Panc1 (cell line): ENCODE data around the gene FBXW7. TPM values are rescaled to one million over a fixed set of nuclear protein-coding genes. Genes with fewer than 3 reads are reported as not detected.

Experiments used
- ATAC-seq: fragments of 200-7000 bp; cut with Tn5 transposase; 2 replicates; pipeline ENCODE4 v1.9.1; 2020; ENCODE audit warnings: mild to moderate bottlenecking, moderate library complexity
- BruUV-seq: library from RNA; stranded (reverse); fragments of 400-500 nt; replicated peaks from 2 replicates; lab custom pipeline; 2021; lab: Mats Ljungman, UMichigan
- CTCF ChIA-PET: fragments of 300-600 bp; sonication (Branson Sonifier 250); formaldehyde crosslinking; loops from one replicate; lab custom pipeline; 2022; ENCODE audit warnings: antibody characterized with exemption; lab: Charles Lee
- POLR2A ChIA-PET: fragments of 300-600 bp; sonication (Branson Sonifier 250); formaldehyde crosslinking; loops from one replicate; lab custom pipeline; 2022; ENCODE audit warnings: antibody characterized with exemption; lab: Charles Lee
- DNase-seq: peaks from one replicate; pipeline ENCODE4 v3.0.0-alpha.2; 2010; ENCODE audit warnings: low read depth, low spot score
- H3K27ac ChIP-seq: 2 replicates; pipeline ENCODE4 v1.5.1; 2011; ENCODE audit warnings: mild to moderate bottlenecking, low read length, inconsistent platforms
- H3K27me3 ChIP-seq: fragments of 200-500 bp; sonication (Bioruptor generic); 2 replicates; pipeline ENCODE4 v1.6.0; 2014; ENCODE audit warnings: low read length, inconsistent platforms; ENCODE audit not compliant: control insufficient read depth, insufficient read depth
- H3K36me3 ChIP-seq: fragments of 200-500 bp; sonication (Bioruptor generic); 2 replicates; pipeline ENCODE4 v1.5.1; 2014; ENCODE audit warnings: inconsistent platforms, mild to moderate bottlenecking, low read length, moderate library complexity; ENCODE audit not compliant: control insufficient read depth, insufficient read depth
- H3K4me1 ChIP-seq: 2 replicates; pipeline ENCODE4 v1.5.1; 2011; ENCODE audit warnings: inconsistent platforms, mild to moderate bottlenecking, low read length, moderate library complexity; ENCODE audit not compliant: control insufficient read depth, insufficient read depth
- H3K4me3 ChIP-seq, 2 experiments: 2 replicates each; pipeline ENCODE4 v1.5.1; 2011 to 2012; ENCODE audit warnings: low read depth in 2 of 2, low read length in 2 of 2, mild to moderate bottlenecking in 2 of 2, inconsistent platforms in 1 of 2, moderate library complexity in 1 of 2
- H3K9me3 ChIP-seq: fragments of 200-500 bp; sonication (Bioruptor generic); 2 replicates; pipeline ENCODE4 v1.5.1; 2014; ENCODE audit warnings: low read depth, mild to moderate bottlenecking, inconsistent platforms, low read length, moderate library complexity; ENCODE audit not compliant: control insufficient read depth, insufficient read depth
- CTCF ChIP-seq: fragments of 450-650 bp; IDR thresholded peaks from 2 replicates; pipeline ENCODE4 v1.5.1; 2017; ENCODE audit warnings: mild to moderate bottlenecking
- POLR2AphosphoS5 ChIP-seq: IDR thresholded peaks from 2 replicates; pipeline ENCODE4 v1.6.1; 2012; ENCODE audit warnings: mild to moderate bottlenecking, low read depth, low read length, moderate library complexity
- REST ChIP-seq, 2 experiments: IDR thresholded peaks; 2 replicates each; pipeline ENCODE4 v1.6.1; 2011 to 2012; ENCODE audit warnings: low read depth in 2 of 2, control low read depth in 1 of 2, low read length in 1 of 2, mild to moderate bottlenecking in 1 of 2, moderate library complexity in 1 of 2; ENCODE audit not compliant: insufficient read depth in 1 of 2
- SIN3A ChIP-seq: IDR thresholded peaks from 2 replicates; pipeline ENCODE4 v1.6.1; 2012; ENCODE audit warnings: low read depth, mild to moderate bottlenecking, low read length, moderate library complexity, borderline replicate concordance; ENCODE audit not compliant: insufficient read depth
- TCF7L2 ChIP-seq: IDR thresholded peaks from 2 replicates; pipeline ENCODE4 v1.6.1; 2011; ENCODE audit warnings: mild to moderate bottlenecking, low read depth, low read length, inconsistent platforms
- in situ Hi-C: cut with HindIII; loops from 2 replicates; pipeline ENCODE4 v1.10.0; 2016; ENCODE audit warnings: low sequenced_read_pairs, low pct_unique_long_range_greater_than_20kb
- intact Hi-C: fragments of 100-400 bp; cut with micrococcal nuclease; formaldehyde crosslinking; loops from one replicate; pipeline ENCODE4 v1.10.0; 2022; ENCODE audit not compliant: unreplicated experiment
- total RNA-seq: library from RNA; stranded (reverse); gene quantifications from one replicate; pipeline ENCODE4 v1.2.1, GENCODE V29; 2021; ENCODE audit not compliant: unreplicated experiment

FBXW7 gene
- total RNA-seq, 1 experiment from 2014 or later, result 16.2 TPM

GRCh38 chr4:152515678-152516077 lies 20.2 kb downstream of the FBXW7 start:
- Histone ChIP-seq H3K4me3 (no peak overlapping the region), H3K4me1 (no peaks in the 10 kb centered on the region), H3K9me3 (no peaks in the 10 kb centered on the region), H3K27ac (no peak overlapping the region), H3K27me3 (no peaks in the 10 kb centered on the region), H3K36me3 (no peaks in the 10 kb centered on the region)
- in situ Hi-C loops, result no loop called here
- intact Hi-C loops, result no loop called here
- ATAC-seq (no peak), DNase-seq (no peak)
- POLR2A ChIA-PET, result no interaction called here
- TF ChIP-seq POLR2AphosphoS5 (no peak), REST (IDR thresholded peaks at IDR 0.05; ENCODE audit: insufficient read depth in 1 of 2, low read depth in 2 of 2, low read length in 1 of 2) (no peak), CTCF (no peak), TCF7L2 (no peak), SIN3A (no peak)
- no TSS peak for BruUV-seq
- CTCF ChIA-PET, result no interaction called here

GRCh38 chr4:152514356-152514755 lies 21.5 kb downstream of the FBXW7 start:
- Histone ChIP-seq H3K9me3 (no peaks in the 10 kb centered on the region), H3K4me1 (no peaks in the 10 kb centered on the region; the same call in 1 of the 2 replicates), H3K4me3 (no peak overlapping the region), H3K27ac (no peak overlapping the region), H3K27me3 (no peaks in the 10 kb centered on the region), H3K36me3 (no peaks in the 10 kb centered on the region)
- no peak for DNase-seq
- TF ChIP-seq TCF7L2 (no peak), CTCF (no peak), REST (IDR thresholded peaks at IDR 0.05; ENCODE audit: insufficient read depth in 1 of 2, low read depth in 2 of 2, low read length in 1 of 2) (no peak), POLR2AphosphoS5 (no peak), SIN3A (no peak)
- CTCF ChIA-PET, result no interaction called here
- BruUV-seq, result no TSS peak
- in situ Hi-C loops (no loop called here), intact Hi-C loops (no loop called here)
- no peak for ATAC-seq
- POLR2A ChIA-PET, result no interaction called here
